Testis (tissue), 2 donors: ENCODE measurements around the gene DACH2.

Source experiments
- POLR2A ChIP-seq: fragments of 450-650 bp; IDR thresholded peaks from one replicate; pipeline ENCODE4 v1.6.1; 2017; ENCODE audit warnings: antibody characterized with exemption, mild to moderate bottlenecking, moderate library complexity
- TF ChIP-seq, protein P1 (sequence below), 3 experiments: fragments of 450-650 bp in 2 of 3; fragments of 200-600 bp in 1 of 3; sonication (generic) in 1 of 3; IDR thresholded peaks; one replicate each; pipeline ENCODE4 v1.5.1; 2016 to 2019; ENCODE audit warnings: antibody characterized with exemption in 3 of 3, mild to moderate bottlenecking in 2 of 3, moderate library complexity in 1 of 3

DNA sequence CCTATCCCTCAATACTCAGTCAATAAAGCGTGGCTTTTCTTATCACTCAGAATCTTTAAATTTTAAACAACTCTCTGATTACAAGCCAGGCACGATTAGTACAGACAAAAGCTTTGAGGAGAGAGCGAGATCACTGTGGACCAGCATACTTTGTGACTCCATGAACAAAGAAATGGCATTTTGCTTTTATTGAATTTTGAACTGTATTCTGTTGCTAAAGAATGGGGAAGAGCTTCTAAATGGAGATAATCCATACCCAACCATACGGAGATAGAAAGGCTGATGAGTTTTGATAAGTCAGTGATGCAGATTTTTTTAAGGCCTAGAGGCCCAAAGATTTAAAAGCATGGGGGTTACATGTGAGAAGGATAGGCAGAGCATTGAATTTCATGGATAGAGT lies 259.1 kb downstream of the DACH2 start:
- TF ChIP-seq POLR2A = no peak
- TF ChIP-seq, protein P1, sequence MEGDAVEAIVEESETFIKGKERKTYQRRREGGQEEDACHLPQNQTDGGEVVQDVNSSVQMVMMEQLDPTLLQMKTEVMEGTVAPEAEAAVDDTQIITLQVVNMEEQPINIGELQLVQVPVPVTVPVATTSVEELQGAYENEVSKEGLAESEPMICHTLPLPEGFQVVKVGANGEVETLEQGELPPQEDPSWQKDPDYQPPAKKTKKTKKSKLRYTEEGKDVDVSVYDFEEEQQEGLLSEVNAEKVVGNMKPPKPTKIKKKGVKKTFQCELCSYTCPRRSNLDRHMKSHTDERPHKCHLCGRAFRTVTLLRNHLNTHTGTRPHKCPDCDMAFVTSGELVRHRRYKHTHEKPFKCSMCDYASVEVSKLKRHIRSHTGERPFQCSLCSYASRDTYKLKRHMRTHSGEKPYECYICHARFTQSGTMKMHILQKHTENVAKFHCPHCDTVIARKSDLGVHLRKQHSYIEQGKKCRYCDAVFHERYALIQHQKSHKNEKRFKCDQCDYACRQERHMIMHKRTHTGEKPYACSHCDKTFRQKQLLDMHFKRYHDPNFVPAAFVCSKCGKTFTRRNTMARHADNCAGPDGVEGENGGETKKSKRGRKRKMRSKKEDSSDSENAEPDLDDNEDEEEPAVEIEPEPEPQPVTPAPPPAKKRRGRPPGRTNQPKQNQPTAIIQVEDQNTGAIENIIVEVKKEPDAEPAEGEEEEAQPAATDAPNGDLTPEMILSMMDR (IDR thresholded peaks at IDR 0.05) = no peak
